GM12891 (cell line): ENCODE results near the gene MRTFB.

ENCODE experiments used
- DNase-seq: peaks from one replicate; pipeline ENCODE4 v3.0.0; 2011; ENCODE audit warnings: low spot score; ENCODE audit not compliant: insufficient read length
- FAIRE-seq: peaks from 2 replicates; lab custom pipeline; 2011; peaks lifted over from hg19 to GRCh38; lab: Jason Lieb, UNC
- PAX5 ChIP-seq: IDR thresholded peaks from 2 replicates; pipeline ENCODE4 v1.6.1; 2011; ENCODE audit warnings: low read length, moderate library complexity, mild to moderate bottlenecking; ENCODE audit not compliant: insufficient read depth, severe bottlenecking
- POLR2A ChIP-seq: IDR thresholded peaks from 2 replicates; pipeline ENCODE4 v1.6.1; 2011; ENCODE audit warnings: low read depth, low read length, control low read depth
- POLR2AphosphoS5 ChIP-seq: IDR thresholded peaks from 2 replicates; pipeline ENCODE4 v1.6.1; 2011; ENCODE audit warnings: low read depth, low read length, control low read depth
- POU2F2 ChIP-seq: IDR thresholded peaks from 2 replicates; pipeline ENCODE4 v1.6.1; 2011; ENCODE audit warnings: low read depth, mild to moderate bottlenecking, control low read depth, low read length, moderate library complexity
- SPI1 ChIP-seq: IDR thresholded peaks from 2 replicates; pipeline ENCODE4 v1.6.1; 2011; ENCODE audit warnings: low read depth, low read length, control low read depth
- TAF1 ChIP-seq: IDR thresholded peaks from 2 replicates; pipeline ENCODE4 v1.6.1; 2011; ENCODE audit warnings: low read depth, low read length, control low read depth

MRTFB gene

GRCh38 chr16:14193316-14193871 lies 122.3 kb downstream of the MRTFB start:
- TF ChIP-seq SPI1 (no peak), POU2F2 (no peak), PAX5 (no peak), POLR2AphosphoS5 (no peak), TAF1 (no peak), POLR2A (no peak)
- DNase-seq (peak; percentile 18), FAIRE-seq (peak; percentile 75)

- FAIRE-seq (no peak), DNase-seq (no peak)
- no peak for TF ChIP-seq PAX5
- TF ChIP-seq POLR2A, result no peak
- TF ChIP-seq POLR2AphosphoS5, result no peak
- no peak for TF ChIP-seq SPI1
- TF ChIP-seq POU2F2, result no peak
- TF ChIP-seq TAF1, result no peak
Measured at GRCh38 chr16:14194721-14195120, 123.6 kb downstream of the MRTFB start.

GRCh38 chr16:14196011-14196410 lies 124.9 kb downstream of the MRTFB start:
- FAIRE-seq (no peak), DNase-seq (no peak)
- TF ChIP-seq TAF1, result no peak

GRCh38 chr16:14196539-14196938 lies 125.4 kb downstream of the MRTFB start:
- no peak for DNase-seq
- TF ChIP-seq POU2F2 (no peak), POLR2A (no peak), TAF1 (no peak), SPI1 (peak; percentile 56)
- FAIRE-seq, result no peak

GRCh38 chr16:14198012-14198411 lies 126.9 kb downstream of the MRTFB start:
- FAIRE-seq (no peak), DNase-seq (no peak)
- no peak for TF ChIP-seq PAX5
- no peak for TF ChIP-seq POLR2A
- TF ChIP-seq TAF1, result no peak
- no peak for TF ChIP-seq POLR2AphosphoS5
- no peak for TF ChIP-seq POU2F2
- TF ChIP-seq SPI1, result no peak

- TF ChIP-seq SPI1 (peak; percentile 32), PAX5 (no peak)
- DNase-seq, result no peak
- no peak for FAIRE-seq
Measured at GRCh38 chr16:14198572-14198971, 127.5 kb downstream of the MRTFB start.

- TF ChIP-seq TAF1, result no peak
- TF ChIP-seq PAX5, result no peak
- TF ChIP-seq SPI1, result no peak
- TF ChIP-seq POLR2A, result no peak
- no peak for TF ChIP-seq POU2F2
- TF ChIP-seq POLR2AphosphoS5, result no peak
- FAIRE-seq, result no peak
- no peak for DNase-seq
Measured at GRCh38 chr16:14199199-14199598, 128.1 kb downstream of the MRTFB start.

- TF ChIP-seq POLR2A, result no peak
- no peak for TF ChIP-seq SPI1
- no peak for TF ChIP-seq POLR2AphosphoS5
- no peak for TF ChIP-seq POU2F2
- TF ChIP-seq TAF1, result no peak
- TF ChIP-seq PAX5, result no peak
Measured at GRCh38 chr16:14199624-14200023, 128.5 kb downstream of the MRTFB start.

GRCh38 chr16:14202095-14202494 lies 131.0 kb downstream of the MRTFB start:
- FAIRE-seq, result no peak
- no peak for DNase-seq

More at GRCh38 chr16:14199624-14200023, 128.5 kb downstream of the MRTFB start:
- FAIRE-seq (no peak), DNase-seq (no peak)

GRCh38 chr16:14202697-14203096 lies 131.6 kb downstream of the MRTFB start:
- DNase-seq (no peak), FAIRE-seq (no peak)

More at GRCh38 chr16:14202095-14202494, 131.0 kb downstream of the MRTFB start:
- TF ChIP-seq POLR2AphosphoS5 (no peak), POLR2A (no peak), TAF1 (no peak)

GRCh38 chr16:14203166-14203565 lies 132.0 kb downstream of the MRTFB start:
- TF ChIP-seq POLR2A, result no peak
- TF ChIP-seq TAF1, result no peak
- no peak for TF ChIP-seq PAX5
- TF ChIP-seq POU2F2, result no peak
- no peak for TF ChIP-seq SPI1
- no peak for TF ChIP-seq POLR2AphosphoS5
- DNase-seq (no peak), FAIRE-seq (no peak)

More at GRCh38 chr16:14202697-14203096, 131.6 kb downstream of the MRTFB start:
- TF ChIP-seq SPI1 (no peak), POU2F2 (no peak), POLR2AphosphoS5 (no peak), PAX5 (no peak)
